ENCODE measurements around the gene CPNE4.

DNA sequence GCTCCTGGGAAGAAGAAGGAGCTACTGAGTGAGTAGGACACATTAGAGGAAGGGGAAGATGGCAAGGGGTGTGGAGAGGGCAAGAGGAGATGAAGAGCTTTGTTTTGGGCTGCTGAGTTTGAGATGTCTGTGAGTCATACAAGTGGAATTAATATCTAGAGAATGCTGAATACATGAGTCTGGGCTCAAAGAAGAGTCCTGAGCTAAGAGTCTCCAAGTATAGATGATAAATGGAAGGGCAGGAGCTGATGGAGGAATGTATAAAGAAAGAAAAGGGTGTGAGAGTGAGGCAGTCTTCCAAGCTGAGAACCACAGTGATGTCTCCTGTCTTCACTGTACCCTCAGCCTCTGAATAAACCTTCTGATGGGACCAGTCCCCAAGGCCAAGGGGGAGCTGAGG, 326.6 kb downstream of the CPNE4 start:
- TF ChIP-seq, protein P1, sequence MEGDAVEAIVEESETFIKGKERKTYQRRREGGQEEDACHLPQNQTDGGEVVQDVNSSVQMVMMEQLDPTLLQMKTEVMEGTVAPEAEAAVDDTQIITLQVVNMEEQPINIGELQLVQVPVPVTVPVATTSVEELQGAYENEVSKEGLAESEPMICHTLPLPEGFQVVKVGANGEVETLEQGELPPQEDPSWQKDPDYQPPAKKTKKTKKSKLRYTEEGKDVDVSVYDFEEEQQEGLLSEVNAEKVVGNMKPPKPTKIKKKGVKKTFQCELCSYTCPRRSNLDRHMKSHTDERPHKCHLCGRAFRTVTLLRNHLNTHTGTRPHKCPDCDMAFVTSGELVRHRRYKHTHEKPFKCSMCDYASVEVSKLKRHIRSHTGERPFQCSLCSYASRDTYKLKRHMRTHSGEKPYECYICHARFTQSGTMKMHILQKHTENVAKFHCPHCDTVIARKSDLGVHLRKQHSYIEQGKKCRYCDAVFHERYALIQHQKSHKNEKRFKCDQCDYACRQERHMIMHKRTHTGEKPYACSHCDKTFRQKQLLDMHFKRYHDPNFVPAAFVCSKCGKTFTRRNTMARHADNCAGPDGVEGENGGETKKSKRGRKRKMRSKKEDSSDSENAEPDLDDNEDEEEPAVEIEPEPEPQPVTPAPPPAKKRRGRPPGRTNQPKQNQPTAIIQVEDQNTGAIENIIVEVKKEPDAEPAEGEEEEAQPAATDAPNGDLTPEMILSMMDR (IDR thresholded peaks at IDR 0.05) = no peak
- TF ChIP-seq POLR2A (IDR thresholded peaks at IDR 0.05) = no peak
